H9 (cell line): ENCODE measurements around the gene SLMAP. TPM values are rescaled to one million over a fixed set of nuclear protein-coding genes. Genes with fewer than 3 reads are reported as not detected.

Source experiments
- DNase-seq: peaks from one replicate; pipeline ENCODE4 v3.0.0-alpha.2; 2017
- H2AFZ ChIP-seq: one replicate; pipeline ENCODE4 v1.6.1; 2013; ENCODE audit warnings: mild to moderate bottlenecking, low read length, control low read depth, moderate library complexity
- H2AK5ac ChIP-seq: 2 replicates; pipeline ENCODE4 v1.6.1; 2013; ENCODE audit warnings: low read length, control low read depth, mixed read lengths; ENCODE audit not compliant: insufficient read length
- H2BK120ac ChIP-seq: one replicate; pipeline ENCODE4 v1.6.1; 2013; ENCODE audit warnings: low read depth, mild to moderate bottlenecking, low read length, control low read depth, inconsistent platforms; ENCODE audit not compliant: poor library complexity, severe bottlenecking
- H2BK12ac ChIP-seq: 2 replicates; pipeline ENCODE4 v1.6.1; 2013; ENCODE audit warnings: low read length, control low read depth, mixed read lengths, low read depth; ENCODE audit not compliant: insufficient read length
- H2BK15ac ChIP-seq: 2 replicates; pipeline ENCODE4 v1.6.1; 2013; ENCODE audit warnings: low read depth, low read length, control low read depth
- H2BK20ac ChIP-seq: one replicate; pipeline ENCODE4 v1.6.1; 2013; ENCODE audit warnings: low read depth, mild to moderate bottlenecking, low read length, control low read depth, inconsistent platforms; ENCODE audit not compliant: poor library complexity, severe bottlenecking
- H2BK5ac ChIP-seq: 2 replicates; pipeline ENCODE4 v1.6.1; 2013; ENCODE audit warnings: low read length, control low read depth, mixed read lengths; ENCODE audit not compliant: insufficient read length
- H3K14ac ChIP-seq: 2 replicates; pipeline ENCODE4 v1.6.1; 2013; ENCODE audit warnings: low read length, control low read depth; ENCODE audit not compliant: insufficient read depth
- H3K18ac ChIP-seq: 2 replicates; pipeline ENCODE4 v1.6.1; 2013; ENCODE audit warnings: low read depth, mild to moderate bottlenecking, mixed read lengths, low read length, control low read depth; ENCODE audit not compliant: insufficient read length
- H3K23ac ChIP-seq: 2 replicates; pipeline ENCODE4 v1.6.1; 2013; ENCODE audit warnings: low read length, control low read depth, mixed read lengths, low read depth; ENCODE audit not compliant: insufficient read length
- H3K23me2 ChIP-seq: 2 replicates; pipeline ENCODE4 v1.6.1; 2013; ENCODE audit warnings: low read depth, mild to moderate bottlenecking, mixed read lengths, low read length, control low read depth; ENCODE audit not compliant: insufficient read length, poor library complexity, severe bottlenecking
- H3K27ac ChIP-seq: 2 replicates; pipeline ENCODE4 v1.5.1; 2013; ENCODE audit warnings: low read length, control low read depth, mixed read lengths, low read depth; ENCODE audit not compliant: insufficient read length
- H3K27me3 ChIP-seq: 2 replicates; pipeline ENCODE4 v1.6.1; 2013; ENCODE audit warnings: low read length, control low read depth, inconsistent platforms; ENCODE audit not compliant: insufficient read depth
- H3K4ac ChIP-seq: 2 replicates; pipeline ENCODE4 v1.6.1; 2013; ENCODE audit warnings: low read depth, mild to moderate bottlenecking, control low read depth, inconsistent platforms, low read length, moderate library complexity
- H3K4me1 ChIP-seq: 2 replicates; pipeline ENCODE4 v1.6.1; 2013; ENCODE audit warnings: low read length, control low read depth, inconsistent platforms; ENCODE audit not compliant: insufficient read depth
- H3K4me2 ChIP-seq: 2 replicates; pipeline ENCODE4 v1.6.1; 2013; ENCODE audit warnings: low read length, control low read depth, mixed read lengths; ENCODE audit not compliant: insufficient read length, insufficient read depth
- H3K56ac ChIP-seq: 2 replicates; pipeline ENCODE4 v1.6.1; 2013; ENCODE audit warnings: low read depth, mild to moderate bottlenecking, mixed read lengths, low read length, control low read depth; ENCODE audit not compliant: insufficient read length
- H3K79me1 ChIP-seq: 2 replicates; pipeline ENCODE4 v1.6.1; 2013; ENCODE audit warnings: low read depth, mild to moderate bottlenecking, moderate library complexity, low read length, control low read depth, inconsistent platforms; ENCODE audit not compliant: insufficient read depth, poor library complexity, severe bottlenecking
- H3K79me2 ChIP-seq: 2 replicates; pipeline ENCODE4 v1.6.1; 2013; ENCODE audit warnings: low read length, control low read depth, inconsistent platforms; ENCODE audit not compliant: insufficient read depth
- H3K9ac ChIP-seq: 2 replicates; pipeline ENCODE4 v1.6.1; 2013; ENCODE audit warnings: low read length, control low read depth, mixed read lengths; ENCODE audit not compliant: insufficient read length; ENCODE audit errors: extremely low read depth
- H3K9me3 ChIP-seq: one replicate; pipeline ENCODE4 v1.6.1; 2013; ENCODE audit warnings: low read depth, low read length, inconsistent platforms; ENCODE audit not compliant: control insufficient read depth
- H3T11ph ChIP-seq: one replicate; pipeline ENCODE4 v1.6.1; 2013; ENCODE audit warnings: mild to moderate bottlenecking, low read length, control low read depth, inconsistent platforms
- H4K20me1 ChIP-seq: one replicate; pipeline ENCODE4 v1.6.1; 2013; ENCODE audit not compliant: control insufficient read depth, insufficient read length, insufficient read depth
- H4K5ac ChIP-seq: 2 replicates; pipeline ENCODE4 v1.6.1; 2013; ENCODE audit warnings: low read depth, mild to moderate bottlenecking, mixed read lengths, low read length, control low read depth; ENCODE audit not compliant: insufficient read length
- H4K8ac ChIP-seq: replicated peaks from 2 replicates; pipeline ENCODE4 v1.6.1; 2013; ENCODE audit warnings: low read length, control low read depth, mixed read lengths, low read depth; ENCODE audit not compliant: insufficient read length
- H4K91ac ChIP-seq: 2 replicates; pipeline ENCODE4 v1.6.1; 2013; ENCODE audit warnings: low read depth, mild to moderate bottlenecking, moderate library complexity, mixed read lengths, low read length, control low read depth; ENCODE audit not compliant: insufficient read length
- H3K27ac Mint-ChIP-seq, 3 experiments: 2 replicates in 2 of 3; 3 replicates in 1 of 3; pipeline ENCODE4 v1.8.0; 2020 to 2021; ENCODE audit warnings: mixed read lengths in 3 of 3, mild to moderate bottlenecking in 1 of 3, moderate library complexity in 1 of 3
- H3K27me3 Mint-ChIP-seq: 2 replicates; pipeline ENCODE4 v1.8.0; 2021; ENCODE audit warnings: low read depth, mild to moderate bottlenecking, moderate library complexity, mixed read lengths
- H3K36me3 Mint-ChIP-seq, 3 experiments: 2 replicates in 2 of 3; 3 replicates in 1 of 3; pipeline ENCODE4 v1.8.0; 2020 to 2021; ENCODE audit warnings: low read depth in 3 of 3, mixed read lengths in 3 of 3; ENCODE audit not compliant: insufficient read depth in 1 of 3
- H3K4me1 Mint-ChIP-seq, 2 experiments: 2 replicates each; pipeline ENCODE4 v1.8.0; 2020; ENCODE audit warnings: mixed read lengths in 2 of 2
- H3K4me3 Mint-ChIP-seq, 2 experiments: 2 replicates in 1 of 2; 3 replicates in 1 of 2; pipeline ENCODE4 v1.8.0; 2020 to 2021; ENCODE audit warnings: mild to moderate bottlenecking in 2 of 2, mixed read lengths in 2 of 2, moderate library complexity in 1 of 2
- H3K9me3 Mint-ChIP-seq, 2 experiments: 2 replicates in 1 of 2; 3 replicates in 1 of 2; pipeline ENCODE4 v1.8.0; 2020; ENCODE audit warnings: mild to moderate bottlenecking in 2 of 2, mixed read lengths in 2 of 2, moderate library complexity in 1 of 2
- CTCF ChIP-seq: fragments of 200-600 bp; sonication (generic); conservative IDR thresholded peaks from 3 replicates; pipeline ENCODE4 v1.8.0; 2021; ENCODE audit warnings: antibody characterized with exemption, mild to moderate bottlenecking
- WGBS: extraction: QIAGEN DNeasy Blood & Tissue Kit; methylation state at CpG from one replicate; pipeline ENCODE4 v1.1.7; 2013; ENCODE audit warnings: missing lambda C conversion rate, low lambda C conversion rate, mixed read lengths; ENCODE audit not compliant: insufficient read length; ENCODE audit errors: extremely low coverage; 5-methylcytosine and 5-hydroxymethylcytosine counted together
- total RNA-seq: library from RNA; stranded (reverse); gene quantifications from 2 replicates; pipeline ENCODE4 v1.2.1, GENCODE V29; 2021

The SLMAP gene
- total RNA-seq, 1 experiment from 2014 or later, result 65.1 TPM

- Mint-ChIP-seq H3K4me1 (peaks cover 17 to 21% of the 10 kb centered on the region in 2 experiments), H3K27ac (no peak overlapping the region; a peak in 1 of 7 replicates)
- whole genome bisulfite sequencing, result no CpG with 5 or more reads among the region's 2 CpGs
These were observed 200.7 kb downstream of the SLMAP start for GRCh38 chr3:57956833-57957174.

More at GRCh38 chr3:57956833-57957174, 200.7 kb downstream of the SLMAP start:
- no peaks in the 10 kb centered on the region for H3K9me3 Mint-ChIP-seq
- Histone ChIP-seq H3K9me3 (no peaks in the 10 kb centered on the region), H4K5ac (no peak overlapping the region), H2BK5ac (no peak overlapping the region), H3K27me3 (no peaks in the 10 kb centered on the region), H3K56ac (no peak overlapping the region), H3K27ac (no peak overlapping the region), H3K14ac (no peak overlapping the region), H2BK120ac (no peak overlapping the region), H3K9ac (no peak overlapping the region), H3K79me1 (no peaks in the 10 kb centered on the region), H3K23ac (no peak overlapping the region), H2BK12ac (no peak overlapping the region), H3K4ac (no peak overlapping the region), H2BK15ac (no peak overlapping the region), H4K8ac (no peak overlapping the region), H3K4me2 (no peak overlapping the region), H3K4me1 (peaks cover 6% of the 10 kb centered on the region; the same call in 1 of the 2 replicates), H3K18ac (no peak overlapping the region), H3K79me2 (no peaks in the 10 kb centered on the region), H4K91ac (no peak overlapping the region), H2AK5ac (no peak overlapping the region), H2BK20ac (no peak overlapping the region), H4K20me1 (no peaks in the 10 kb centered on the region), H3T11ph (no peak overlapping the region), H3K23me2 (no peaks in the 10 kb centered on the region), H2AFZ (no peak overlapping the region)
- H3K4me3 Mint-ChIP-seq, result no peak overlapping the region
- H3K36me3 Mint-ChIP-seq, result no peaks in the 10 kb centered on the region; a peak in 1 of 7 replicates
- no peak for TF ChIP-seq CTCF
- no peak for DNase-seq
- no peaks in the 10 kb centered on the region for H3K27me3 Mint-ChIP-seq
